CD1c-positive myeloid dendritic cell (primary cell): ENCODE results near the gene LDHA.
"Not testable (repeated sequence)": the region's sequence is repeated elsewhere in the genome, so short reads cannot be mapped to it uniquely, and the experiment has no call there.

ENCODE experiments used
- DNase-seq: peaks from one replicate; pipeline ENCODE4 v3.0.0-alpha.2; 2016; ENCODE audit errors: extremely low spot score

Gene LDHA

GRCh38 chr11:18394928-18395734, 768 bp downstream of the LDHA start:
- peak; percentile 12 for DNase-seq

- peak; percentile 99 for DNase-seq
Measured at GRCh38 chr11:18395735-18396504, 1.6 kb downstream of the LDHA start.

- no peak for DNase-seq
Measured at GRCh38 chr11:18397921-18398320, 3.6 kb downstream of the LDHA start.

GRCh38 chr11:18401077-18401476, 6.7 kb downstream of the LDHA start:
- not testable (repeated sequence) for DNase-seq

- DNase-seq = no peak
Measured at GRCh38 chr11:18404062-18404461, 9.7 kb downstream of the LDHA start.

- not testable (repeated sequence) for DNase-seq
Measured at GRCh38 chr11:18407400-18407799, 13.0 kb downstream of the LDHA start.

- no peak for DNase-seq
Measured at GRCh38 chr11:18408558-18409291, 14.4 kb downstream of the LDHA start.

- no peak for DNase-seq
Measured at GRCh38 chr11:18416459-18416858, 22.1 kb downstream of the LDHA start.

GRCh38 chr11:18419040-18419439, 24.7 kb downstream of the LDHA start:
- DNase-seq = no peak

- no peak for DNase-seq
Measured at GRCh38 chr11:18420067-18420466, 25.7 kb downstream of the LDHA start.

GRCh38 chr11:18427240-18427639, 32.9 kb downstream of the LDHA start:
- DNase-seq = no peak

GRCh38 chr11:18429332-18429731, 35.0 kb downstream of the LDHA start:
- DNase-seq = no peak

GRCh38 chr11:18438691-18439090, 44.3 kb downstream of the LDHA start:
- DNase-seq = no peak

GRCh38 chr11:18449251-18449650, 54.9 kb downstream of the LDHA start:
- DNase-seq = peak; percentile 76

GRCh38 chr11:18452927-18453326, 58.6 kb downstream of the LDHA start:
- no peak for DNase-seq

GRCh38 chr11:18455686-18456372, 61.5 kb downstream of the LDHA start, which contains the start of gene LDHAL6A:
Gene LDHAL6A (plus strand): TSS chr11:18455856. CDS start chr11:18456681, 825 bp downstream.
- no peak for DNase-seq

- no peak for DNase-seq
Measured at GRCh38 chr11:18457450-18457849, 63.1 kb downstream of the LDHA start.
